GM18498 (cell line): ENCODE results near the gene KCNH2.

Experiments
- ATAC-seq: cut with Tn5 transposase; IDR thresholded peaks from one replicate; pipeline ENCODE4 v1.9.1; 2021; ENCODE audit warnings: mild to moderate bottlenecking, moderate library complexity; ENCODE audit not compliant: unreplicated experiment

Gene KCNH2

DNA sequence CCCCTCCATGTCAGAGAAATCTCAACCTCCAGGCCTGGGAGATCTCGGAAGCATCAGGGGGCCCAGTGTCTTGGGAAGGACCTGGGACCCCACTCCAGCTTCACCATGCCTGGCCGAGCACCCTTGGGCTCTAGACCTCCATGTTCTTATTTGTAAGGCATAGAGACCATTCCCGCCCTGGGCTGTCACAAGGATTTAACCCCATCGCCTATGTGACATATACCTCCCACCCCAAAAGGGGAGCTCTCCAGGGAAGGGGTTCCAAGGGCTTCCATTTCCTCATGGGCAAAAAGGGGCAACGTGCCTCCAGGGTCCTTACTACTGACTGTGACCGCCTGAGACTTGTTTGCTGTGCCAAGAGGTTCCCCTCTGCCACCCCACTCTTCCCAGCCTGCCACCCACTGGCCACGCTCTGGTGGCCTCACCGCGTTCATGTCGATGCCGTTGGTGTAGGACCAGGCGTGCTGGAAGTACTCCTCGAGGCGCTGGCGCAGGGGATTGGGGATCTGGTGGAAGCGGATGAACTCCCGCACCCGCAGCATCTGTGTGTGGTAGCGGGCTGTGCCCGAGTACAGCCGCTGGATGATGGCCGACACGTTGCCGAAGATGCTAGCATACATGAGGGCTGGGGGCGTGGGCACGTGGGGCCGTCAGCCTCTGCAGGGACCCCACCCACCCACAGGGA lies 27.5 kb downstream of the KCNH2 start:
- ATAC-seq = no peak

GRCh38 chr7:150949971-150950491 lies 28.1 kb downstream of the KCNH2 start:
- no peak for ATAC-seq

DNA sequence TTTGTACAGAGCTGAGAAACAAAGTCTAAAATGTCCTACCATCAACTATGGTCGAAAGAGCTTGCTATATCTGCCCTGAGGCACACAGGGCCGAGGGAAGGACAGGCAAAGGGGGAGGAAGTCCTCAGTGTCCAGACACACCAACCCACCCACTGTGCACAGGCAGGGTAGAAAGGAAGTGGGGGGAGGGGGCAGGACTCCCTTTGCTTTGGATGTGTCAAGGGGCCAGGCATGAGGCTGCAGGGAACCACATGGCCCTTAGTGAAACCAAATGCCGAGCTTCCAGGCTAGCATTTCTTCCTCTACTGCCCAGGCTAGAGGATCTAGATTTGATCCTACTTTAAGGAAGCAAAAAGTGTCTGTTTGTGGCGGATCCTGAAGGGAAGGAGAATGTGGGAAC lies 28.6 kb downstream of the KCNH2 start:
- no peak for ATAC-seq

DNA sequence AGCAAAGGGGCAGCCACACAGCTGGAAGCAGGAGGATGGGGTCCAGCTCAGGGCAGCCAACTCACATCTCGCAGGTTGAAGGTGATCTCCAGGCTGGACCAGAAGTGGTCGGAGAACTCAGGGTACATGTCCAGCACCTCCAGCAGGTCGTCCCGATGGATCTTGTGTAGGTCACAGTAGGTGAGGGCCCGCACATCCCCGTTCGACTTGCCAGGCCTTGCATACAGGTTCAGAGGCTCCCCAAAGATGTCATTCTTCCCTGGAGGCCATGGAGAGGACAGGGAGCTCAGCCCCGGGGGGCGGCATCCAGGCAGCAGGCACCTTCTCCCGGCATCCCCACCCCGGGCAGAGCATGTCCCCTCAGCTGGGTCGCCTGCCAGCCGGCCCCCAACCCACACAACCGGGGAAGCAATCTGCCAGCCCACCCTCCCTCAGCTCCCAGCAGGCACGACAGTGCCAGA lies 29.3 kb downstream of the KCNH2 start:
- ATAC-seq = no peak

- no peak for ATAC-seq
These were observed 30.1 kb downstream of the KCNH2 start for GRCh38 chr7:150947761-150948651.

GRCh38 chr7:150947241-150947745 lies 30.8 kb downstream of the KCNH2 start:
- no peak for ATAC-seq

- ATAC-seq = no peak
These were observed 31.5 kb downstream of the KCNH2 start for GRCh38 chr7:150946421-150947240.

DNA sequence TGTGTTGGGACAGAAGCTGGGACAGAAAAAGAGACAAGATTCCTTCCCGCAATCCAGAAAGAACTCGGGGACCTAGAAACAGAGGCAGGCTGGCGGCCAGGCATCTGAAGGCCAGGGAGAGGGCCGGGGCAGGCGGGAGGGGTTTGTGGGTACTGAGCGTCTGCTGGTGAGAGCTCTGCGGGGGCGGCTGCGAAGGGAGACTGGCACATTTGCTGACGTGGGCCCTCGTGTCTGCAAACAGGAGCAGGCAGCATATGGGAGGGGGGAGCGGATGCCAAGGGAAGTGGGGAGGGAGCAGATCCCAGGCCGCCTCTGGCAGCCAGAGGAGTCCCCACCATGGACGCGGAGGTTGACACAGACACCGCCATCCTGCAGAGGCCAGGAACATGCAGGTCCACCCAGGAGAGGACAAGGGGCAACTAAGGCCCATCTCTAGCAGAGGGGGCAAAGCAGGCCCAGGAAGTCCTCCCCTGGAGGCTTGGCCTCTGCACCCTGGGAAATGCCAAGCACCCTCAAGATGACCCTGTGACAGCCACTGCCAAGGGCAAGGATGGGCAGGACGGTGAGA lies 32.2 kb downstream of the KCNH2 start:
- no peak for ATAC-seq

- ATAC-seq = no peak
These were observed 32.8 kb downstream of the KCNH2 start for GRCh38 chr7:150945171-150945852.

DNA sequence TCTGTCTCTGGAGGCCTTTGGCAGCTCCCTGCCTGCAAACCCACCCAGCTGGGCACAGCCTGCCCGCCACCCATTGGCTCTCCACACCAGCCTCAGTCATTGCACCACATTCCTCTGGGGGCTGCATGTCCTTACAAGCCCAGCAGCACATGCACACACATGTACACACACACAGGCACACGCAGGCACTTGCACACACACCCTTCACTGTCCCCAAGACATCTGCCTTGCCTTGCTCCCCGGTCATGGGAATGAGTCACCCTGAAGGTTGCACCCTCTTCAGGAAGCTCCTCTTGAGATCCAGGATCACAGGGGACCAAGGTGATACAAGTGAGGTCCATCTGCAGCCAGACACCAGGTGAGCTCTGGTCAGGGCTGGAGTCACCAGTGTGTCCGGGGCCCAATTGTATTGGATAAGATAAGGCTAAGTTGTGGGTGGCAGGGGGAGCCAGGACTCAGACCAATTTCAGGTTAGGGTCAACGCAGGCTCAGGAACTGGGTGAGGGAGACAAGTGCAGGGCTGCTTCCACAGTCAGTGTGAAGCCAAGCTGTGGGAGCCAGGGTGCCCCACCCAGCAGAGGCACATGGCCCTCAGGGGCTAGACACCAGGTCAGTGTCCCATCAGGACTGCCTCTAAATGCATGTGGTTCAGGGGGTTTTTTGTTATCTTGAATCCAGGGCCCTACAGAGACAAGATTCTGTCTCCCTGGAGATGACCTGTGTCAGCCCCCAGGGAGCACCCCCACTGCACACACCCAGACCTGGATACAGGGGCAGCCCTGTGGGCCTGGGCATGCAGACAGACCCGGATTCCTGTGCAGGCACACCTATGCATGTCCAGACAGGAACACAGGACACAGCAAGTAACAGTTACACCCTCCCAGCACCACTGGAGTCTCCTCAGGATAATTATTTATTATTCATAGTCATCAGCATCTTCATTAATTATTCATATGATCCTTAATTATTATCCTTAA lies 33.8 kb downstream of the KCNH2 start:
- ATAC-seq = no peak

DNA sequence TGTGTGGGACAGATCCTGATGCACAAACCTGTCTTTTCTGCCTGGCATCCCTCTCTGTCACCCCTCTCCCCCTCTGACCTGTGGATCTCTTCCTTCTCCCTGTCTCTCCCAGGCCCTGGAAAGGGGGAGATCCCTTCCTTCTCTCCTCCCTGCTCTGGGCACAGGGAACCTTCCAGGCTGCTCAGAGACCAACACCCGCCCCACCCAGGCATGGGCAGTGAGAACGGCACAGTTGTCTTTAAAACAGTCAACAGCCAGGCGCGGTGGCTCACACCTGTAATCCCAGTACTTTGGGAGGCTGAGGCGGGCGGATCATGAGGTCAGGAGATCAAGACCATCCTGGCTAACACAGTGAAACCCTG lies 34.7 kb downstream of the KCNH2 start:
- ATAC-seq = no peak

GRCh38 chr7:150942591-150943452 lies 35.3 kb downstream of the KCNH2 start:
- ATAC-seq = no peak

GRCh38 chr7:150942001-150942590 lies 36.0 kb downstream of the KCNH2 start:
- ATAC-seq = peak; percentile 66

DNA sequence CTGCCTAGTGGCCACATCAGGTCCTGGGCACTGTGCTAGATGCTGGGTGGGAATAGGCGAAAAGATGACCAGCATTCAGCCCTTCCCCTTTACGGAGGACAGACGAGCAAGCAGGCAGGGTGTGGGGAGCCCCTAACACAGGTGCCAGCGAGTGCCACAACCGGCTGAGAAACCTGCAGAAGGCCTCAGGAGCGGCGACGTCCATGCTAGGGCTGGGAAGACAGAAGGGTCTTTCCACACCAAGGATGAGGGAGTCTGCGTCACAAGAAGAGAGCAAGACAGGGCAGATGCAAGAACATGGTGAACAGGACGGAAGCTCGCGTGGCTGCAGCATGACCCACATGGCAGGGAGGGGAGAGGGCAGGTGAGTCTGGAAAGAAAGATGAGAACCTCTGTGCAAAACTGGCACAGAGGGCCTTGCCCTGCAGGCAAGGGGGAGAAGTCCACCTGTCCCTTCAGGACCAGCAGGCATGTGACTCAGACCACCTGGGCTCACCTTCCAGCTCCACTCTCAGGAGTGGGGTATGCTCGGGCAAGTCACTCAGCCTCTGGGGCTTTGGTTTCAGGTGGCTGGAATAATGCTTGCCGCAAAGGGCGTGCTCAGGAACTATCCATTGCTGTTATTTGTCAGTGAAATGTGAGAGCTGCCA lies 36.6 kb downstream of the KCNH2 start:
- no peak for ATAC-seq

GRCh38 chr7:150940431-150941102 lies 37.6 kb downstream of the KCNH2 start:
- ATAC-seq = no peak

GRCh38 chr7:150939466-150939865 lies 38.7 kb downstream of the KCNH2 start:
- no peak for ATAC-seq
